Nucleus accumbens (tissue), 56 donors: Measurements from ENCODE around the gene MIEF1.

Experiments
- DNase-seq, 56 donors: peaks; one replicate each; lab custom pipeline; 2025; lab: John Stamatoyannopoulos, UW

MIEF1 gene

DNA sequence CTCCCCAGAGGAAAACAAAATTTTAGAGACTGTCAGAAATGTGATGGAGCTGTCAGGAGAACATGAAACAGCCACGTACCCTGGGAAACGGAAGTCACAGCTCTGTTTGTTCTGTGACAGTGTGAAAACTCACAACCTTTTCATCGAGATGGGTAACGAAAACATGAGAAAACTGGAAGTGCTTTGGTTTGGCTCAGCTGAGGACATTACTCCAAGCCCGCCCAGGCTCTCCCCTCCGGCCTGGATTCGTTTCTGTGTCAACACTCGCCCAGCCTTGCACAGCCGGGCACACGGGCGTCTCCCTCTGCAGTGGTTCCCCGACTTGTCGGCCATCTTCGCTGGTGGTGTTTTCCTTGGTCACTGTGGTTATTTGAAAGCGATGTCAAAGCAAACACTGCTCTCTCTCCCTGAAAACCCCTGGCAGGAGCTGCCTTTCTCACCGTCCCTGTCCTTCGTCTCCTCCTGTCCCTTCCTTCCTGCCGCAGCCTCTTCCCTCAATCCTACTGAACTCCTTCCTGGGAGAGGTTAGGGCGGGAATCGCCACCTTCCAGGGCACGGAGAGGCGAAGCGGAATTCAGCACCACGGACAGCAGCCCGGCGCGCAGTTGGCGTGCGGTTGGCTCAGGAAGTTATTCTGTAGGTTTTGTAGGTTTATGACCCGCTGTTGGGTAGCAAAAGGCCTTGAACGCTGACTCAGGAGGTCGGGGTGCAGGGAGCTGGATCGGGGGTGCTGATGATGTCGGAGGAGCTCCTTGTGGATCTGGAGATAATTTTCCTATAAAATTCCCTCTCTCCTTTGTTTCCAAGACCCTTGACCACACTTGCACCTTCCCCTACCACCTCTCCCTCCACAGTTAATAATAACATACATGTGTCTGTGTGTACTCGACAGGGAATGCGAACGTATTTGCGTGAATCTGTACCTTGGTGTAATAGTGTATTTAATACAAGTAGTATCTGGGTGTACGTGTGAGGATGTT lies 43.6 kb downstream of the MIEF1 start:
- peak in 1 of 56 donors; percentile 27 for DNase-seq

DNA sequence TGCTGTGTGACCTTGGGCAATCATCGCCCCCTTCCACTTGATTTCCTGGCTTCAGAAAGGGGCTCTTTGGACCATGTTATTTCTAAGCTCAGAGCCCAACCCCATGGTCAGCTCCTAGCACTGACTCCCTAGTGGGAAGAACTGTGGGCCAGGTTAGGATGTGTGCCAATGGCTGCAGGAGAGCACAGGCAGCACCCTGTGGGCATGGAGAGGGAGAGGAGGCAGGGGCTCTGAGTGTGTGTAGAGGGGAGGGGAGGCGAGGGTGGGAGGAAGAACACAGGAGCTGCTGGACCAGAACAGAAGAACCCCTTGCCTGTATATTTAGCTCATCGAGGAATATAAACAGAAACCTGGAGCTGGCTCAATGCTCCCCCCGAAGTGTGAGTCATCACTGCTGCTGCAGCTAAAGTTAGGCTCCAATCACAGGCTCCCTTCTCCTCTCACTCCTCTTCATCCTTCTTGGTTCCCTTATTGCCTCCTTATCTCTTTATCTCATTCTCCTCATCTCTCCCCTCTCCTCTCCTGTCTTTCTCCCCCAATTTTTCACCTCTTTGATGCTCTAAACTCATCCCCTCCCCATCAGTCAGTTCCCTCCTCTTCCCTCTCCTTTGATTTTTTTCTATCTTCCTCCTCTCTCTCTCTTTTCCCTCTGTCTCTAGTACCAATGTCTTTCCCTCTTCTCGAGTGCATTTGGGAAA lies 44.9 kb downstream of the MIEF1 start:
- peak in 25 of 56 donors; percentile 8 to 69 (median 37) for DNase-seq

DNA sequence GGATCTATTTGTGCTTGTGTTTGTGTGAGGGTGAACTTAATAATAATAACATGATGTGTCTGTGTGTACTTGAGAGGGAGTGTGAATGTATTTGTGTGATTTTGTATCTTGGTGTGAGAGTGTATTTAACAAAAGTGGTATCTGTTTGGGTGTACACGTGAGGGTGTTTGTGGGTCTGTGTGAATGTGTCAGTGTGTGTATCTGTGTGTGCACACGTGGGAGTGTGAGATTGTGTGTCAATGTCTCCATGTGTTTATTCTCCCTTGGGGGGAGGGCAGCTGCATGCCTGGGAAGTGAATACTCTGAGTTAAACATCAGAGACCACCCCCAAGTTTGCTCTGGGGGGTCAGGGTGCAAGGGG lies 45.5 kb downstream of the MIEF1 start:
- no peak for DNase-seq

DNA sequence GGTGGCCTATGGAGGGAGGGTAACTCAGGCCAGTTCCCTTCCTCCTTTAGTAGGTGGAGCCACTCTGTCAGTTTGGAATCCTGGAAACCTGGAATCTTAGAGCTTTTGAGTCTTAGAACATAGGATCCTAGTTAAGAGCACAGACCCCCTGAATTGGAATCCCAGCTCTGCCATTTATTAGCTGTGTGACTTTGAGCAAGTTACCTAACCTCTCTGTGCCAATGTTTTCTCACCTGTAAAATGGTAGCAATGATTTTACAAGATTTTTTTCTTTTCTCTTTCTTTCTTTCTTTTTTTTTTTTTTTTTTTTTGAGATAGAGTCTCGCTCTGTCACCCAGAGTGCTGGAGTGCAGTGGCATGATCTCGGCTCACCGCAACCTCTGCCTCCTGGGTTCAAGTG lies 51.3 kb downstream of the MIEF1 start:
- no peak for DNase-seq

DNA sequence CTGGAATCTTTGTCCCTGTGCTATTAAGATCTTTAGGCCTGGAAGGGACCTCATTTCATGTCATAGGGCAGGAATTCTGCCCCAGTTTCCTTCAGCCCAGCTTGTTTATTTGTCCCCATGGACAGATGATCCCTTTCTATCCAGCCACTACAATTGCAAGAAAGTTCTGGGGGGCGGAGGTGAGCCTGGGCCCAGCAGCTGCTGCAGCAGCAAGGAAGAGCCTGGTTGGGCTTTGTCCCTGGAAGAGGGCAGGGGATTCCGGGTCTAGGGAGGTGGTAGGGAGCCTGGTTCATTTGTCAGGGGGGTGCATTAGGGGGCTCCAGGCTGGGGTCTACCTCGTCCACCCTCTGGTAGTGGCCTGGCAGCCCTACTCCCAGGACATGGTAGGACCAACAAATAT lies 52.1 kb downstream of the MIEF1 start:
- DNase-seq, result no peak

DNA sequence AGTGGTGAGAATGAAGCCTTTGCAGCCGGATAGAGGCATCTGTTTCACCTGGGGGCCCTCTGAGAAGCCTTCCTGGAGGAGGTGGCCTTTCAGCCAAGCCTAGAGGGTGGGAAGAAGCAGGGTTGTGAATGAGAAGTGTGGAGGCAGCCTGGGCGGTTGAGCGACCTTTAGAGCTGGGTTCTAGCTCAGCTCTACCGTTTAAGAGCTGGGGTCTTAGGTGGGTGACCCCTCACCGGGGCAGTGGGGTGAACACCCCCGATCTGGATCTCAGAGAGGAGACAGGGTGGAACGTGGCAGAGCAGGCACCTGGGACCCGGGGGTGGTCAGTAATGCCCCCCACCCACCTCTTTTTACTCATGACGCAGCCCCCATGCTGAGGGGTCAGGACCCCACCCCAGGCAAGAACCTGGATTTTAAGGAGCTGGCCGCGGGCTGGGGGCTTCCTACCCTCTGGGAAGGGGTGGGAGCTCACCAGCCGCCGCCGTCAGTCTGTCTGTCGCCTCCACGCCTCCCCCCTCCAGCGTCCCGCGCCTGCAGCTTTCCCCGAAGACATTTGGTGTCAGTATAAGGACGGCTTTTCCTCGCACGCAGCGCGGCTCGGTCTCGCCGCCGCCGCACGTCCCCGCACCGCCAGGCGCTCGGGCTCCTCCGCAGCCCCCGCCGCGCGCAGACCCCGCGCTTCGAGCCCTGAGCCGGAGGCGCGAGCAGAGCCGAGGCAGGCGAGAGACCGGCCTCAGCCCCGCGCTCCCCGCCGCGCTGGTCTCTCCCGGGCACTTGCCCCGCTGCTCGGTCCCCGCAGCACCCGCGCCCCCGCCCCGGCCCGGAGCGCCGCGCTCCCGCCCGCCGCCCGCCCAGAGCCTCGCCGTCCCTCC lies 55.1 kb downstream of the MIEF1 start:
- peak in 28 of 56 donors; percentile 3 to 69 (median 26) for DNase-seq

DNA sequence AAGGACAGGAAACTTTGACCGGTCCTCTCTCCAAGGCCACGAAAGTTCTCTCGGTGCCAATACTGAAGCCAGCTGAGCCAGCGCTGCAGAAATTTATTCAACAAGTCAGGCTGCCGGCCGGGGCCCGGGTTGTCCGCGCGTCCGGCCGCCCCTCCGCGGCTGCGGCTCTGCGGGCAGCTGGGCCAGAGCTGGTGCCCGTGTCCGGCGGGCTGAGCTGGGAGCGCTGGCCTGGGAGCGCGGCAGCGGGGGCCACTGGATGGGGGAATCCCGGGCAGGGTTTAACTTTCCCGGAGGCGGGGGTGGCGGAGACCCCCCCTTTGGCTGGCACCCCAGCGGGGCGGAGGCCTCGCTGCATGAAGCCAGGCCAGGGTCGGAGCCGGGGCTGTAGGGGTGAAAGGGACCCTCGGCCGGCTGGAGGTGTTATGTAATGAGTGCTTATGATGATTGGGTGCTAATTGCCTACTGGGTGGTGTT lies 56.2 kb downstream of the MIEF1 start:
- peak in 1 of 56 donors; percentile 40 for DNase-seq

DNA sequence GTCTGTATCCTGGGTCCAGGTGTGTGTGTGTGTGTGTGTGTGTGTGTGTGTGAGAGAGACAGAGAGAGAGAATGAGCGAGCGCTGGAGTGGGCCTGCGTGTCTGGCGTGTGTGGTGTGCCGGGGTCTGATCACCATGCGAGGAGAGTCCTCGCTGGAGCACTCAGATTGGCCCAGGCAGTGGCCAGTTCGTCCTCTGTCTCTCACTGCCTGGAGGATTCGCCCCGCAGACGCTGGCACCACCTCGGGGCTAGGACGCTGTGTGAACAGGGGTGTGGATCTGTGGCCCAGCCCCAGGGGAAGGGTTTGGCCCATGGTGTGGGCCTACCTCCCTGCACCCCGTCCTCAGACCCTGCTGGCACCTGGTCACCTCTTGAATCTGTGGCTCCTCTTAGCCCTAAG lies 56.9 kb downstream of the MIEF1 start:
- no peak for DNase-seq

DNA sequence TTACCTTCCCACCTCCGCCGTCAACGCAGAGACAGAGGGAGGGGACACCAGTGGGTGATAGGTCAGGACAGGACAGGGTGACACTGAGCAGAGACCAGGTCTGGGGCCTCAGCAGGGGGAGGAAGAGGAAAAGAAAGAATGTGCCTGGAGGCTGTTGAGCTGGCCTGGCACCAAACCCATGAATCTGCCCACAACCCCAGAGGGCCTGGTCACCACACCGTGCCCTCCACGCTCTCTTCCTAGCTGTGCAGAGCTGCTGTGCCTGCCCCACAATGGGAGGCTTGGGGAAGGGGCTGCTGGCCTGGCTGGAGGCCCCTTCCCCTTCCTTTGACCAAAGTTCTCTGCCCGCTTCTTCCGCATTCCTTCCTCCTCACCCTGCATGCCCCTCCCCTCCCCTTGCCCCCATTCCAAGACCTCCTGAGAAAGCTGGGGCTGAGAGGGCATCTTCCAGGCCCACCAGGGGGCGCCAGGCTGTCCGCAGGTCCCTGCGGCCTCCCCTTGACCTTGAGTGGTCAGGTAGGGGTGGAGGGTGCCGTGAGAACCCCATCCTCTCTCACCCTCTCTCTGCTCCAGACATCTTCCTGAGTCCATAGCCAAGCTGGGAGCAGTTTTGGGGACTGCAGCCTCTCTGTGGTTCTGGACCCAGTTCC lies 57.5 kb downstream of the MIEF1 start:
- no peak for DNase-seq

DNA sequence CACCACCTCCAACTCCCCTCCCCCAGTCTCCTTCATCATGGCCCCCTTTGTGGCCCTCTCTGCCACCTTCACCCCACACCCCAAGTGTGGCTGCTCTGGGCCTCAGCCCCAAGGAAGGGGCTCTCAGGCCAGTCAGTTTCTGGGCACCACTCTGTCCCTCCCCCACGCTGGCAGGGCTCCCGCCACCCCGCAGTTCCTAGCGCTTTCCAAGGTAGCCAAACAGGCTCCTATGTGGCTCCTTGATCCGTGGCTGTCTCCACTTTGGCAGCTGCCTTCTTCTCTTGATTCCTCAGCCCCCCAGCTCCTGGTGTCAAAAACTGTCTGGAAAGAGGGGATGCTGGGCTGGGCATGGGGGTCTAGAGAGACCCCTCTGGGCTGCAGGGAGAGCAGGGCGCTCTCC lies 58.0 kb downstream of the MIEF1 start:
- DNase-seq, result no peak

DNA sequence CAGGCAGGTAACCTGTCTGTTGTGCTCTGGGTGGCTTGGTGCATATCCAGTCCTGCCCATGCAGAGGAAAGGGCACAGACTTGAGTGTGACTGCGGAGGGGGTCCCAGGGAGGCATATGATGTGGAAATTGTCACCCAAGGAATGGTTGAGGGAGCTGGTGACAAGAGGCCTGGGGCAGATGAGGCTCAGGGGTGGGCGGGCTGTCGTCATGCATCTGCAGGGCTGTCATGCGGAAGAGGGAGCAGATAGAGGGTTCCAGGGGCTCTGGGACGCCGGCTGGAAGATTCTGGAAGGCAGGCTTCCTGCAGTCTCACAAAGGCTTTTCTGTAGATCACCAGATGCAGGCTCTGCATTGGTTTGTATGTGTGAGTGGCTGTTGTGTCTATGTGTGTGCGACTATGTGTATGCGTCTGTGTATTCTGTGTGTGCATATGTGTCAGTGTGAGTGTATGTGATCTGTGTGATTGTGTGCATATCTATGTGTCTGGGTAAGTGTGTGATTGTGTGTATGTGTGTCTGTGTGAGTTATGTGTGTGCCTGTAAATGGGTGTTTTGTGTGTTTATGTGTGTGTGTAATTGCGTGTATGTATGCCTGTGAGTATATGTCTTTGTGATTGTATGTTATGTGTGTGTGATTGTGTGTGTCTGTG lies 60.9 kb downstream of the MIEF1 start:
- no peak for DNase-seq

DNA sequence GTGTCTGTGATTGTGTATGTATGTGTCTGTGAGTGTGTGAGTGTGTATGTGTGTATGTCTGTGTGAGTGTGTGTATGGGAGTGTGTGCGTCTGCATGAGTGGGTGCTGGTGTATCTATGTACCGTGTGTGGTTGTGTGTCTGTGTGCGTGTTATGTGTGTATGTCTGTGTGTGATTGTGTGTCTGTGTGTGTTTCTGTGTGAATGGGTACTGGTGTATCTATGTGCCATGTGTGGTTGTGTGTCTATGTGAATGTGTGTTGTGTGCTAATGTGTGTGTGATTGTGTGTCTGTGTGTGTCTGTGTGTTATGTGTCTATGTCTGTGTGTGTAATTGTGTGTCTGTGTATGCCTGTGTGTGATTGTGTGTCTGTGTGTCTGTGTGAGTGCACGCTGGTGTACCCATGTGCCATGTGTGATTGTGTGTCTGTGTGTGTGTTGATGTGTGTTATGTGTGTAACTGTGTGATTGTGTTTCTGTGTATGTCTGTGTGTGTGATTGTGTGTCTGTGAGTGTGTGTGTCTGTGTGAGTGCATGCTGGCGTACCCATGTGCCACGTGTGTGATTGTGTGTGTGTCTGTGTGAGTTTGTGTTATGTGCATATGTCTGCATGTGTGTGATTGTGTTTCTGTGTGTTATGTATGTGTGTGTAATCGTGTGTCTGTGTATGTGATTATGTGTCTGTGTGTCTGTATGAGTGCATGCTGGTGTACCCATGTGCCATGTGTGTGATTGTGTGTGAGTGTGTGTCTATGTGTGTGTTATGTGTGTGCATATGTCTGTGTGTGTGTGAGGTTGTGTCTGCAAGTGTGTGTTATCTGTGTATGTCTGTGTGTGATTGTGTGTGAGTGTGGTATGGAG lies 61.7 kb downstream of the MIEF1 start:
- DNase-seq, result no peak

DNA sequence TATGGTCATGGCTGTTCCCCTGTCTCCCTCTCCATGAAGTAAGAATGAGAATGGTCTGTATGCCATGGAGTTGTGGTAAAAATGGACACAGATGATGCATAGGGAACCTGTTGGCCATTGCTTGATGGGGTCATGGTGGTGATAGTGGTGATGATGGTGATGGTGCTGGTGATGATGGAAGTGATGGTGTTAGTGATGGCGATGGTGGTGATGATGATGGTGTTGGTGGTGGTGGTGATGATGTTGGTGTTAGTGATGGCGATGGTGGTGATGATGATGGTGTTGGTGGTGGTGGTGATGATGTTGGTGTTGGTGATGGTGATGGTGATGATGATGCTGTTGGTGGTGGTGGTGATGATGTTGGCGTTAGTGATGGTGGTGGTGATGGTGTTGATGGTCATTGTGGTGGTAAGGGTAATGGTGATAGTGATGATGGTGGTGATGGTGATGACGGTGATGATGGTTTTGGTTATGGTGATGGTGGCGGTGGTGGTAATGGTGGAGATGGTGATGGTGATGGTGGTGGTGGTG lies 63.4 kb downstream of the MIEF1 start:
- no peak for DNase-seq

DNA sequence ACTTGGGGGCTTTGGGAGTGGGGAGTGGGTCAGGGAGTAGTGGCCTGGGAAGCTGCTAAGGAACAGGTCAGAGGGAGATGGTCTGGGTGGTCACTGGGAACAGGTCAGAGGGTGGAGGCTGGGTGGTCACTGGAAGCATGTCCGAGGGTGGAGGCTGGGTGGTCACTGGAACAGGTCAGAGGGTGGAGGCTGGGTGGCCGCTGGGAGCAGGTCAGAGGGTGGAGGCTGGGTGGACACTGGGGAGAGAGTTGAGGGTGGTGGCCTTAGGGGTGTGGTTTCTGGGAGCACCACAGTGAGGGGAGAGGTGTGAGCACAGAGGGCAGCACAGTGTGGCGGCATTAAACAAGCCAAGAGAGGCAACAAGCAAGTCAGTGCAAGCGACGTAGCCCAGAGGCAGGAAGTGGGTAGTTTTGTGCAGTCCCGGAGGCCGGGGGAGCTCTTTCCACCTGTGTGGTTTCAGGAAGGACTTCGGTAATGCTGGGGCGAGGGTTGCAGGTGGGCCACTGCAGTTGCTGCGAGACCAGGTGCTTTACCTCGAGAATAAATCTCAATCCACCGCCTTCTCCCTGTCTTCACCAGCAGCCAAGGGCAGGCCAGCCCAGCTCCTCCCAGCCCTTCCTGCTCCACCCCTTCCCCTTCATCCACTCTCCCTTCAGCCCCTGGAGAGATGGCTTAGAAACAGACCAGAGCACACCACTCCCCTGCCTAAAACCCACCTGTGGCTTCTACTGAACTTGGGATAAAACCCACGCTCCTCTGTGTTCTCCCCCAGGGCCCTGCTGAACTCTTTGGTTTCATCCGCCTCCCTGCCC lies 65.3 kb downstream of the MIEF1 start:
- no peak for DNase-seq
